ENCODE data around the gene ASCC3. TPM values are rescaled to one million over a fixed set of nuclear protein-coding genes. Genes with fewer than 3 reads are reported as not detected.
"Not testable (repeated sequence)": the region's sequence is repeated elsewhere in the genome, so short reads cannot be mapped to it uniquely, and the experiment has no call there.

ASCC3 gene
- total RNA-seq, 2 donors from 2014 or later, result 21.9 to 26.0 TPM

DNA sequence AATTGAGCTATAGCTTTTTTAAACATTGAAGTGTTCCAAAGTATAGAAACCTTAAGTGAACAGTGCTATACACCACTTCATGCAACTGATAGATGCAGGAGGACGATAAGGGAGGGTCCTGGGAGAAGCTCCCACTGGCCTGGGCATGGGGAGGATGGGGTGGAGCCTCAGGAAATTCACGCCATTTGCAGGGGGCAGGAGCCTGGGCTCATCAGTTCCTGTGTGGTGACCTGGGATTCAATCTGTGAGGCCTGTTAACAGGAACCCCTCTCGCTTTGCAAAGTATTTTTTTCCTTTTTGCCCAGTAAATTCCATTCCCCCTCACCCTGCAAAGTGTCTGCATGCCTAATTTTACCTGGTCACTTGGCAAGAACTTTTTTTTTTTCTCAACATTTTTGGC is 11.0 kb upstream of the ASCC3 start:
- no peak for DNase-seq
- intact Hi-C loops (cut with DNase I), result no loop called here
- ATAC-seq, result no peak

DNA sequence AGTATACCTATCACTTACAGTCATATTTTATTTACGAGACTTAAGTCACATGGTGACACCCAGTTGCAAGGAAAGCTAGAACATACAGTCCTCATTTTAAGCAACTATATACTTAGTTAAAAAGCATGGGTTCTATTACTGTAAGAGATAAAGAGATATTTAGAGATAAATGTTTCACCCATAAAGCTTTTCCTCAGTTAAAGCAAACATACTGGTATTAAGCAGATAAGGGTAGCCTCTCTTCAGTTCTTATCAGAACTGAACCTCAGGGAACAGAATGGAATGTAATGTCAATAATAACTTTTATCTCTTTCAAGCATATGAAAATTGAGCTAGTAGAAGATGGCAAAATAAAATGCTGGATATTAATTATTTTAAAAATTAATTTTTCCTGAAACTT is 9.9 kb upstream of the ASCC3 start:
- ATAC-seq (no peak), DNase-seq (no peak)
- intact Hi-C loops (cut with DNase I), result no loop called here

DNA sequence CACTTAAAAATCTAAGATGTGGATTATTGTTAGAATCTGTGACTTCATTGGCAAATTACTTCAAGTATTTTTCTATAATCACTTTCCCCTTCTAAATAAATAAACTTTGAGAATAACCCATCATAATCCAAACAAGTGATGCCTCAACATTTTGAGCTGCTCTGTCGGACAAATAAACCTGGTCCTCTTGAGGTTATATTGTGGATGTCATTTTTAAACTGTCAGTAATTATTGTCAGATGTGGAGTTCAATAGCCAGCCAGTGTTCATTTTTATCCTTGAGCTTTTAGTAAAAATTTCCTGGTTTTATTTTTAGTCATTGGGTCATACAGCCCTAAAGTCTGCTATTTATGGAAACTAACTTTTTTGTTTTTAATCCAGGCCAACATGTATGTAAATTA is 9.5 kb upstream of the ASCC3 start:
- DNase-seq; intact Hi-C loops (cut with DNase I); ATAC-seq: not testable (repeated sequence)

DNA sequence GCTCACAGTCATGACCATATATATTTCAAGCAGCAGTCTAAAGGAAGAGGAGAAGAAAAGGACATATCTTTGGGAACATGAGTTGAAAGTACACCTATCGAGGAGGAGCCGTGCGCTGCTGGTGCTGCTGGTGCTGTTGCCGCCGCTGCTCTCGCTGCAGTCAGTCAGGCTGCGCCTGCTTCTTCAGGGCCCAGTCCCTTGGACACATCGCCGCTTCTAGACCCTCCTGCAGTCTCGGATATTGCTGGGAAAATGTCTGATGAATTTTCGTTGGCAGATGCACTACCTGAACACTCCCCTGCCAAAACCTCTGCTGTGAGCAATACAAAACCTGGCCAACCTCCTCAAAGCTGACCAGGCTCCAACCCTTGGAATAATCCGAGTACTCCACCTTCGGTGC is 8.2 kb upstream of the ASCC3 start:
- ATAC-seq, result no peak
- no peak for DNase-seq
- intact Hi-C loops (cut with DNase I), result no loop called here

DNA sequence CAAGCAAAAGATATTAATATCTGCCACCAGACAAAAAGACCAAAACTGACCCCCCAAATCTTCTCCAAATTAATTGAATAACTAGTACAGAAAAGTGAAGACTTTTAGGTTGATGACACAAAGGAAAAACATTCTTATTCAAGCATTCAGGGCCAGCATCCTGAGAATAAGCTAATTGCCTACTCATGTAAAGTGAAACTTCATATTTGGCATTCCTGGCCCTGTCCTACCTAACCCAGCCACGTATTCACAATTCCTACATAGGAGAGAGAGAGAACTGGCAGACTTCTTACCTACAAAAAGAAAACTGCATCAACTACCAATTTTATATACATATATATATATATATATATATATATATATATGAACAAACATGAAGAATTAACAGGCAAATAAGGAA is 4.9 kb upstream of the ASCC3 start:
- DNase-seq, result no peak
- ATAC-seq, result no peak
- intact Hi-C loops (cut with DNase I), result no loop called here

DNA sequence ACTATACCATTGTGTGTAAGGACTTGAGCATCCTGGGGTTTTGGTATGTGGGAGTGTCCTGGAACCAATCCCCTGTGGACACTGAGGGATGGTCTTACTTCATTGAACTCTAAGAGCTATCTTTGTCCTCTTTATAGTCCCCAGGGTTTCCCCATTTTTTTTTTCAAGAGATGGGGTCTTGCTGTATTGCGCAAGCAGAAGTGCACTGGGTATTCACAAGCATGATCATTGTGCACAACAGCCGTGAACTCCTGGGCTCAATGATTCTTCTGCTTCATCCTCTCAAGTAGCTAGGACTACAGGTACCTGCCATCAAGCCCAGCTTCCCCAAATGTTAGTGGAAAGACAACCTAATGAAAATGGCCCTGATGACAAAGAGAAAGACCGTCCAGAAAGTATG is 2.2 kb upstream of the ASCC3 start:
- ATAC-seq, result no peak
- intact Hi-C loops (cut with DNase I), result no loop called here
- DNase-seq, result no peak

DNA sequence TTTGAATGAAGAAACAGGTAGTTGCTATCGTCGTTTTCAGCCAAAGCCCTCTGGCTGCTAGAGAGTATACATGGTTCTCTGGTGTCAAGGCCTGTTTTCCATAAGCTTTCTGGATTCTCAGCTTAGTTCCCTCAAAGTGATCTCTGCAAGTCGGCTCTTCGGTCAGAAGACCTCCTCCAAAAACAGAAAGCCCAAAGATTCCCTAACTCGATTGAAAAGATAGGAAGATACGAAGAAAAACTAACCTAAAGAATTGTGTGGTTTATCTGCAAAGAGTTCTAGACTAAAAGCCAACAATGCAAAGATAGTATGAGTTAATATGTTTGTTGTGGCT is 545 bp upstream of the ASCC3 start:
- DNase-seq, result no peak
- intact Hi-C loops (cut with DNase I), result no loop called here
- ATAC-seq, result peak; percentile 10 to 12

DNA sequence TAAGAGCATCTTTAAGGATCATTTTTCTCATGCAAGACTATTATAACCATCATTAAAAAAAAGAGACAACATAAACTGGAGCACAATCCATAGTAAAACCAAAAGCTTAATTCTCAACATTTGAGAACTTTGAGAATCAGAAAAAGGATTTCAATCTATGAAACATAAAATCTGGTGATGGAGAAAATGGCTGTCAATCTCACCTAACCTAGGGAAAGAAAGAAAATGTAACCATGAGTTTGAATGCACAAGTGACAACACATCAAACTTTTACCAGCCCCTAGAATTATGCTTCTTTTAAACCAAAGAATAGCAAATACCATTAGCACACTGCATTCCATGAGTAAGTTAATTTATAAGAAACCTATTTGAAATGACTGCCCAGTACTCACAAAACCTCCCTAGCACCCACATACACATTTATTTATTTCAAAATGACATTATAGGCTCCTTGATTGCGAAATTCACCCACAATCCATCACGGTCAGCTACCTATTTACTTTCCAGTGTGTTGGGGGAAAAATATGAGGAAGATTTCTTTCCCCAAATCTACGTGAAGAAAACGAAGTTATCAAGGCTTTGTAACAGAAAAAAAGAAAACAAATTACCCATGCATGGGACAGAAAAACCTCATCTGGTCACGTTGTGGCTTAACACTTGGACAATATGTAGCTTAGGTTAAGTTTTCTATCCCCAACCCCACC is 828 bp downstream of the ASCC3 start:
- intact Hi-C loops (cut with DNase I), result no loop called here
- no peak for ATAC-seq
- DNase-seq, result no peak

DNA sequence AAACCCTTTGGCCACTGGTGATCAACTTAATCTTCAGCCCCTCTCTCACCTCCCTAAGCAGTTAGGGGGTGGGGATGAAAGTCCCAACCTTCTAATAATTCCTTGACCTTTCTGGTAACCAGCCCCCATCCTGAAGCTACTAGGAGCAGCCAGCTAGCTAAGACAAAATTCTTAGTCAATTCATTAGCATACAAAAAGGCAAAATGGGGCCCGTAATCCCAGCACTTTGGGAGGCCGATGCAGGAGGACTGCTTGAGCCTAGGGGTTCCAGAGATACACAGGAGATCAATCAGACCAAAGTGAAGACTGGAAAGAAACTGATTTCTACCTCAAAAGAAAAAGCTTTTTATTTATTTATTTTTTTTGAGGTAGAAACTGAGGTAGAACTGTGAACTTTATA is 1.8 kb downstream of the ASCC3 start:
- DNase-seq, result no peak
- intact Hi-C loops (cut with DNase I), result no loop called here
- ATAC-seq, result no peak

DNA sequence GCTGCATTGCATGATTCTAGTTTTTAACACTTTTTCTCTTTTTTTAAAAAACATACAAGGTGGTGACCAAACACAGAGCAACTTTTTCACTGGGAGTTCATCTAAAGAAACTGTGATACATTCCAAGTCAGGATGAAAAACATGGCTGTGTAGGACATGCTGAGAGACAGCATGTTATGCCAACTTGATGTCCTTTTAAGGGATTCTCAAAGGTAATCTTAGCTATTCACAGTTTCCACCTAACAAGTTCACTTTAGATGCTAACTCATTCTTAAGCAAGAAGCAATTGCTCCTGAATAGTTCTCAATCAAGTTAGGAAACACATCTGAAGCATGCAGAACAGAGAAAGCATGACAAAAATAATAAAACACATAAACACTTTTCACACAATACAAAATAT is 3.3 kb downstream of the ASCC3 start:
- DNase-seq, result no peak
- no peak for ATAC-seq
- intact Hi-C loops (cut with DNase I), result no loop called here

DNA sequence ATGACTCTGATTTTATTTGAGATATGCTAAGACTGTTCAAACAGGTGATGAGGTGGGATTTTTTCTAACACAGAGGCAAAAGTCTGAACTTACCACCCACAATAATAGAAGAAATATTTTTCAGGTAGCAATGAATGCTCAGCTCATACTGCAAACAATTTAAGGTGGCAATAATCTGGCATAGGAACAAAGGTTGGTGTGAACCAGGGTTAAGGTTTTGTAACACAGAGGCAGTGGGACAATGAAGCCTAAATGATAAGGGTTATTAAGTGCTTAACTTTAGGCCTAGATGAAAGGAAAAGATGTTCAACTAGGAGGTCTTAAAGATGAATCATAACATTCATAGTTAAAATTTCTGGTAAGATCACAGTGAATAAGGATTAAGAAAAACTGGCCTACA is 4.9 kb downstream of the ASCC3 start:
- no peak for DNase-seq
- no peak for ATAC-seq
- intact Hi-C loops (cut with DNase I), result no loop called here

DNA sequence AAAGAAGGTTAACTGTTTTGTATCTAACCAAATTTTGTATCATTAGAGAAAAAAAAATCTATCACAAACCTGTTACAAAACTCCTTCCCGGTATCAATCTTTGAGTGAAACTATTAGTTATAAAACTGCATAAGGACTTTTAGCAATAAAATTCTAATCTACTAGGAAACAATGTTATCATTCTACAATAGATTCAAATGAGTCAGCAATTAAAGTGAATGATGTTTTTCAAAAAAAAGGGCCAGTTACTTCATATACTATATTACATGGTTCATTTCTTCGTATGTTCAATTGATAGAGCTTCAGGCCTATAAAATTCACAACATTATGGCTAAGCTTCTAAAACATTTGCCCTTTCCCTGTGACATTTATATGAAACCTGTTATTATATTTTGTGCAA is 15.6 kb downstream of the ASCC3 start:
- no peak for DNase-seq
- intact Hi-C loops (cut with DNase I), result no loop called here
- no peak for ATAC-seq

DNA sequence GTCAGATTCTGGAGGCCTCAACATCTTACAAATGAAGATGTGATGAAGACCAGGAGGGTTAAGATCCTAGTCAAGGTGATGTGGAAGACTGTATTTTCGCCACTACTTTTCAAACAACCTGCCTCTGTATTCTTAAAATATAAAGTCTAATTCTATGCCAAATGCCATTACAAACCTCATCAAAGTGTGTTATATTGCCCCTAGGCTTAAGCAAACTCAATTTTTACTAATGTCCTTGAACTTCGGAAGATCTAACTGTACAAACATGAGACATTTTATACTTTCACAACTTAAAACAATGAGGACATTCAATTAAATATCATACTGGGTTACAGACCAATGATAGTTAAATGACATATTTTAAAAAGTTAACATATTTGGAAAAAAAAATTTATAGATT is 19.1 kb downstream of the ASCC3 start:
- DNase-seq, result no peak
- ATAC-seq, result no peak
- intact Hi-C loops (cut with DNase I), result no loop called here

DNA sequence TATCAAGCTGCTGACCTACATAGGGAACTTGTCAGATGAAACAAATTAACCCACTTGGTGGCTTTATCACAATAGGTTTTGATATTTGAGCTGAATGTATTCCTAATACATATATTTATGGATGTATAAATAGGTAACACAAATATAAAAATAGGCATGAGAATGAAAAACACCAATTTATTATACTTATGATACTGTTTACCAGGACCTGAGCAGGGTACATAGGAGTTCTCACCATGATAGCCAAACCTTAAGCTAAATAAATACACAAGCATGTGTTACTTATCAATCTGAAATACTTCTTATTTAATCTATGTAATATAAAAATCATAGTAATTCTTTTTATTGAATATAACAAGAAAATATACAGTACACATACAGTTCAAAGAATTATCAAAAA is 25.0 kb downstream of the ASCC3 start:
- DNase-seq, result no peak
- no peak for ATAC-seq
- intact Hi-C loops (cut with DNase I), result no loop called here

DNA sequence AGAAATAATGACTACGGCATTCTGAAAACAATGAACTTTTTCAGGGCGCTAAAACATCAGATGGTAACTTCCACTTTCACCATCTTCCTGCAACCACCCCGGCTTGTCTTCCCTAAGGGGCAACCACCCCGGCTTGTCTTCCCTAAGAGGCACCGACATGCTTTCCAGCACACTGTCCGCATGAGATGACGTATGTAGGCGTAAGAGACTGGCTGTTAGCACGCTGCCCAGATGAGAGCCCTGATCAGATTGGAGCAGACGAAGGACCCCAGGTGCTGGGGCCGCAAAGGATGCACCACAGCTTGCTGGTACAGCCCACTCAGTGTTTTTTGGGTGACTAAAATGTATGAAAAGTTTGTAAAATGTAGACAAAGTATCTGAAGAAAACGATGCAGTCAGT is 29.3 kb downstream of the ASCC3 start:
- no peak for DNase-seq
- no peak for ATAC-seq
- intact Hi-C loops (cut with DNase I), result no loop called here

DNA sequence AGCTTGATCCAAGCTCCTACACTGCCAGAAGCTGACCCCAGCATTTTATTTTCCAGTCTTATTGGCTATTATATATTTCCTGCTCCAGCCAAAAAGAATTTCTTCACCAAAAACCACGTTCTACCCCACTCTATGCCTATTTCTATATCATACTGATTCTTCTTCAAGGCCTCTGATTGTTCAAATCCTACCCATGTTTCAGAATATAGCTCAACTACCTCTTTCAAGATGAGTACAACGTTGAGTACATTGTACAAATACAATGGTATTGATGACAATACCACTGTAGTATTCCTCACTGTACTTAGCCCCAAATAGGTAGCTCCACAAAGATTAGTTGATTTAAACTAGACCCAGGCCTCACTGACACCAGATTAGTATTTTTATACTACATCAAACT is 31.0 kb downstream of the ASCC3 start:
- no peak for DNase-seq
- ATAC-seq, result no peak
- intact Hi-C loops (cut with DNase I), result no loop called here

DNA sequence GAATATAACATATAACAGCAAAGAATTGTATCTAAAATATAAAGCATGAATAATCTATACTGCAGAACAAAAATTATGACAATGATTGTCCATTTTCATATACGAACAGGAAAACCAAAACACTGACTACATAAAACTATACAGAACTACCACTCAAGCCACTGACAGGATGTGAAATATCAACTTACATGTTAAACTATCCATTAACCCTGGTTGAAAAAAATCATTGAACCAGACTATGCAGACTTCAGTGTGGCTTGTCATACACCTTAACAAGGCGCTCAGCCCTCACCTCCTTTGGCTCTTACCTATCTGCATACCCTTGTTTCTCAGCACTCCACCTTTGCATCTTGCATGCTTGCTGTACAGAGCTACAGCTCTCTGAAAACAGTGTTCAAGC is 34.9 kb downstream of the ASCC3 start:
- DNase-seq (no peak), ATAC-seq (no peak)
- intact Hi-C loops (cut with DNase I), result no loop called here

DNA sequence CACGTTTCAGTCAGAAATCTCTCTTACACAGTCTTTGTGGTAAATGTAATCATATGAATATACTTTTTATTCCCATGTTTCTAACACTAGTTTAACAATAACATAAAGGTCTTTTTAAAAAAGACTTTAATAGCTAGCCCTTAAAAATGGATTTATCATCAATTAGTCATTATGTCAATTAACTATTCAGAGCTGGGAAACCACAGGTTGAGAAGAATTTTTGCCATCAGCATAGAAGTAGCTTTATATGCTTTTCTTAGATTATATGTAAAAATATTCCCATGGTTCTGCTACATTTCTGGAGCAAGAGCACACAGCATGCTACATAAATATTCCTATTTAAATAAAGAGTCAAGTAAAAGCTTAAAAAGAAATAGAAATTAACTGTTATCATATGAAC is 35.5 kb downstream of the ASCC3 start:
- DNase-seq (no peak), ATAC-seq (no peak)
- intact Hi-C loops (cut with DNase I), result no loop called here

DNA sequence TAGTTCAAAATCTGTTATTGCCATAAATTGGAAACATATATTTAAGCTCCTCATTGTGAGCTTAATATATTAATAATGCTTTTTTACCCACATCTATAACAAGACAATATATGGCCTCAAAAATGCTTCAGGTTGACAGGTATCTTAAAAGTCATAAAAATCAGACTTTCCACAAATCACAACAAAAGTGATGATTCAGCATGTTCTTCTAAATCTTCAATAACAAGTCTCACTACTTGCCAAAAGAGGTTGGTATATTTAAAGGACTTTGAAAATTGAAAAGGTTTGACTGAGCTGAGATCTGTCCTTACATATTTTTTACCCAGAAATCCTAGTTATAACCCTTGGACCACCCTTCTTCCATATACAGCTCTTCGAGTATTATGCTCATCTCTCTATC is 41.7 kb downstream of the ASCC3 start:
- DNase-seq (no peak), ATAC-seq (no peak)
- intact Hi-C loops (cut with DNase I), result no loop called here

DNA sequence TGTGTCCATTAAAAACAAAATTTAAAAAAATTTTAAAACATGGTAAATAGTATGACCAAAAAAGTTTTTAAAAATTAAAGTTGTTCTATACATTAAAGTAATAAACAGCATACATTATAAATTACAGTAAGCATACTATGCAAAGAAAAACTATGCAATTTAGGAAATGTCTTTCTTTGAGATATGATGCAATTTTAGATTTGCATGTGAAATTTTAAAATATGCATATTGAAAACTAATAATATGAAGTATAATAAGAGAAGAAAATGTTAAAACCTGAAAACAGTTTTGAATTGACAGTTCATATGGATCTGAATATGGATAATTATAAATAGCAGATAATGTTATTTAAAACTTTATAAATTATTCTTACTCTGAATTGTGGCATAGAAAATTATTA is 43.1 kb downstream of the ASCC3 start:
- DNase-seq (no peak), ATAC-seq (no peak)
- intact Hi-C loops (cut with DNase I), result no loop called here

DNA sequence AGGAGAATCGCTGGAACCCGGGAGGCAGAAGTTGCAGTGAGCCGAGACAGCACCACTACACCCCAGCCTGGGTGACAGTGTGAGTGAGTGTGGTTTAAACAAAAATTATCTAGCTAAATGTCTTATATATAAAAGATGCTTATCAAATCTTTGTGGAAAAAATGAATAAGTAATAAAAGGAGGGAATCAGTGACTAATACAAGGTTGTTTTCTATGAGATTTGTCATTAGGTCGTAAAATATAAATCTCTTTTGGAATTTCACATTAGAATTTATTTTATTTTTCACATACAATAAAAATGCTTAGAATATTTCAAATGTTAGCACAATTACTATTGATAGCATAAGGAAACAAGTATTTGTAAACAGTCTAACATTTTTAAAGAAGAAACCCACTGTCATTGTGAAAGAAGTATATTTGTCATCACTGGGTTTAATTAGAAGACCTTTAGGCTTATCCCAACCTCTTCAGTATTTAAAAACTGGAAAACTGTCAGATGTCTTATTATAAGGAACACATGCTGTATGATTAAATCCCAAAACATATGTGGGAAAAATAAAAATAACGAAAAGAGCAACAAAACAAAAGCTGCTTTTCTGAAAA is 47.1 kb downstream of the ASCC3 start:
- intact Hi-C loops (cut with DNase I), result no loop called here

More for the DNA sequence above, 47.1 kb downstream of the ASCC3 start:
- DNase-seq, result no peak
- ATAC-seq, result no peak
